Sigmoid colon (tissue), 7 donors: Measurements from ENCODE around the gene SUSD3. TPM values are rescaled to one million over a fixed set of nuclear protein-coding genes. Genes with fewer than 3 reads are reported as not detected.

Experiments
- DNase-seq: peaks from one replicate; pipeline ENCODE4 v3.0.0-alpha.2; 2019
- H3K27ac ChIP-seq, 4 donors: fragments of 200-600 bp; sonication (generic); one replicate each; pipeline ENCODE4 v1.5.1; 2016 to 2019; ENCODE audit warnings: mild to moderate bottlenecking in 1 of 4
- H3K27me3 ChIP-seq, 3 donors: fragments of 200-600 bp; sonication (generic); one replicate each; pipeline ENCODE4 v1.5.1; 2019; ENCODE audit warnings: mild to moderate bottlenecking in 1 of 3
- H3K36me3 ChIP-seq, 4 donors: fragments of 200-600 bp; sonication (generic); one replicate each; pipeline ENCODE4 v1.5.1; 2016 to 2019
- H3K4me1 ChIP-seq, 4 donors: fragments of 200-600 bp; sonication (generic); one replicate each; pipeline ENCODE4 v1.5.1; 2017 to 2019
- H3K4me3 ChIP-seq, 4 donors: fragments of 200-600 bp; sonication (generic); one replicate each; pipeline ENCODE4 v1.5.1; 2017 to 2019; ENCODE audit warnings: mild to moderate bottlenecking in 2 of 4, moderate library complexity in 1 of 4
- H3K9me3 ChIP-seq, 4 donors: fragments of 200-600 bp in 3 of 4; sonication (generic) in 3 of 4; one replicate each; pipeline versions ENCODE4 v1.5.1 to v1.6.1; 2013 to 2019
- EP300 ChIP-seq, 4 donors: sonication (generic); formaldehyde crosslinking; IDR thresholded peaks; one replicate each; pipeline ENCODE4 v1.6.1; 2017; ENCODE audit warnings: antibody characterized with exemption in 4 of 4
- POLR2A ChIP-seq, 2 donors: fragments of 450-650 bp; IDR thresholded peaks; one replicate each; pipeline ENCODE4 v1.6.1; 2016; ENCODE audit warnings: antibody characterized with exemption in 2 of 2, mild to moderate bottlenecking in 2 of 2, moderate library complexity in 2 of 2
- POLR2AphosphoS5 ChIP-seq, 4 donors: sonication (generic); formaldehyde crosslinking; IDR thresholded peaks; one replicate each; pipeline ENCODE4 v1.6.1; 2017; ENCODE audit warnings: antibody characterized with exemption in 4 of 4
- WGBS, 2 donors: extraction: QIAGEN DNeasy Blood & Tissue Kit; methylation state at CpG; one replicate each; pipeline ENCODE4 v1.1.7; 2013; 5-methylcytosine and 5-hydroxymethylcytosine counted together
- intact Hi-C: fragments of 100-400 bp; cut with DNase I; formaldehyde crosslinking; loops from one replicate; pipeline ENCODE4 v1.15.1; 2023
- polyA plus RNA-seq, 3 donors: library from polyadenylated mRNA; stranded (reverse); fragments of 200-250 nt; gene quantifications; one replicate each; pipeline ENCODE4 v1.2.3, GENCODE V29; 2013
- total RNA-seq, 4 donors: library from RNA; depleted of rRNA; stranded (reverse); fragments of >200 nt; gene quantifications; one replicate each; pipeline ENCODE4 v1.1.0, GENCODE V29; 2016
- TF ChIP-seq, protein P1 (sequence below), 4 experiments: fragments of 450-650 bp in 3 of 4; fragments of 200-600 bp in 1 of 4; IDR thresholded peaks; one replicate each; pipeline ENCODE4 v1.5.1; 2016 to 2019; ENCODE audit warnings: antibody characterized with exemption in 4 of 4, mild to moderate bottlenecking in 3 of 4, moderate library complexity in 2 of 4
- donor health status: healthy with polysubstance abuse.
- donor health status: Bipolar disorder and iron deficiency.
- donor health status: healthy.

SUSD3 gene
- total and polyA plus RNA-seq, 7 donors = 0.92 to 15.2 (median 4.7) TPM; not detected in 1

DNA sequence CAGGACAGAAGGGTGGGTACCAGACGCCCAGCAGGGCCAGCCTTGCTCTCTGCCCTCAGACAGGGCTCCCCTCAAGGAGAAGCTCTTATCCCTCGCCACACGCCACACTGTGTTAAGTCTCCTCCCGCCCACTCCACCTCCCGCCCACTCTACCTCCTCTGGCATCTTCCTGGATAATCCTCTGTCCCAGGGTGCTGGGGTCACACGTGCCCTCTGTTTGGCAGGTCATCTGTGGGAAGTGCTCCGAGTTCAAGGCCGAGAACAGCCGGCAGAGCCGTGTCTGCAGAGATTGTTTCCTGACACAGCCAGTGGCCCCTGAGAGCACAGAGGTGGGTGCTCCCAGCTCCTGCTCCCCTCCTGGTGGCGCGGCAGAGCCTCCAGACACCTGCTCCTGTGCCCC is 26.0 kb upstream of the SUSD3 start:
- TF ChIP-seq POLR2AphosphoS5 (IDR thresholded peaks at IDR 0.05) (no peak), EP300 (IDR thresholded peaks at IDR 0.05) (no peak), POLR2A (IDR thresholded peaks at IDR 0.05) (no peak)
- TF ChIP-seq, protein P1, sequence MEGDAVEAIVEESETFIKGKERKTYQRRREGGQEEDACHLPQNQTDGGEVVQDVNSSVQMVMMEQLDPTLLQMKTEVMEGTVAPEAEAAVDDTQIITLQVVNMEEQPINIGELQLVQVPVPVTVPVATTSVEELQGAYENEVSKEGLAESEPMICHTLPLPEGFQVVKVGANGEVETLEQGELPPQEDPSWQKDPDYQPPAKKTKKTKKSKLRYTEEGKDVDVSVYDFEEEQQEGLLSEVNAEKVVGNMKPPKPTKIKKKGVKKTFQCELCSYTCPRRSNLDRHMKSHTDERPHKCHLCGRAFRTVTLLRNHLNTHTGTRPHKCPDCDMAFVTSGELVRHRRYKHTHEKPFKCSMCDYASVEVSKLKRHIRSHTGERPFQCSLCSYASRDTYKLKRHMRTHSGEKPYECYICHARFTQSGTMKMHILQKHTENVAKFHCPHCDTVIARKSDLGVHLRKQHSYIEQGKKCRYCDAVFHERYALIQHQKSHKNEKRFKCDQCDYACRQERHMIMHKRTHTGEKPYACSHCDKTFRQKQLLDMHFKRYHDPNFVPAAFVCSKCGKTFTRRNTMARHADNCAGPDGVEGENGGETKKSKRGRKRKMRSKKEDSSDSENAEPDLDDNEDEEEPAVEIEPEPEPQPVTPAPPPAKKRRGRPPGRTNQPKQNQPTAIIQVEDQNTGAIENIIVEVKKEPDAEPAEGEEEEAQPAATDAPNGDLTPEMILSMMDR (IDR thresholded peaks at IDR 0.05) = no peak
- 78 to 86% methylated on average over 12 of the region's 12 CpGs for WGBS, 2 donors
- H3K27me3 ChIP-seq = no peaks in the 10 kb centered on the region
- DNase-seq = no peak
- intact Hi-C loops = no loop called here
- no peaks in the 10 kb centered on the region for H3K4me1 ChIP-seq
- H3K9me3 ChIP-seq = no peaks in the 10 kb centered on the region
- H3K4me3 ChIP-seq = no peak overlapping the region
- H3K36me3 ChIP-seq = no peaks in the 10 kb centered on the region
- H3K27ac ChIP-seq = no peak overlapping the region

DNA sequence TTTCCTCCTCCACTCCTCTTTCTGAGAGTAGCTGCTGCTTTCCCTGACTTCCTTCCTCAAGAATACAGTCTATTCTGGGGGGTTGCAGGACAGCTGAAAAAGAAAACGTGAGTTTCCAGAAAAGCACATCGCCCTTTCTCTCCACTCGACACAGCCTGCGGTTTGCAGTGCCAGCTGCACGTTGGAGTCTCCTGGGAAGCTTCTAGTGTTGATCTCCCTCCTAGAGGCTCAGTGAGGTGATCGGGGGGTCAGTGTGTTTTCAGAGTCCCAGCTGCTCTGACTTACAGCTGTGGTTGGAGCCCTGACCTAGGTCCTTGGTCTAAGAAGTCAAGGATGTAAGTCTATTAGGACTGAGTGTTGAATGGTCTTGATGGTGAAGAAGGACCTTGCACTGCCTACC is 25.0 kb upstream of the SUSD3 start:
- Histone ChIP-seq H3K27me3 (no peaks in the 10 kb centered on the region), H3K4me3 (no peak overlapping the region), H3K4me1 (no peaks in the 10 kb centered on the region), H3K9me3 (no peaks in the 10 kb centered on the region), H3K27ac (no peak overlapping the region), H3K36me3 (no peaks in the 10 kb centered on the region)
- DNase-seq = no peak
- 57 to 77% methylated on average over 6 of the region's 6 CpGs for WGBS, 2 donors
- intact Hi-C loops = no loop called here
- TF ChIP-seq POLR2AphosphoS5 (IDR thresholded peaks at IDR 0.05) (no peak), EP300 (IDR thresholded peaks at IDR 0.05) (no peak), POLR2A (IDR thresholded peaks at IDR 0.05) (no peak)
- TF ChIP-seq, protein P1 (IDR thresholded peaks at IDR 0.05) = no peak

DNA sequence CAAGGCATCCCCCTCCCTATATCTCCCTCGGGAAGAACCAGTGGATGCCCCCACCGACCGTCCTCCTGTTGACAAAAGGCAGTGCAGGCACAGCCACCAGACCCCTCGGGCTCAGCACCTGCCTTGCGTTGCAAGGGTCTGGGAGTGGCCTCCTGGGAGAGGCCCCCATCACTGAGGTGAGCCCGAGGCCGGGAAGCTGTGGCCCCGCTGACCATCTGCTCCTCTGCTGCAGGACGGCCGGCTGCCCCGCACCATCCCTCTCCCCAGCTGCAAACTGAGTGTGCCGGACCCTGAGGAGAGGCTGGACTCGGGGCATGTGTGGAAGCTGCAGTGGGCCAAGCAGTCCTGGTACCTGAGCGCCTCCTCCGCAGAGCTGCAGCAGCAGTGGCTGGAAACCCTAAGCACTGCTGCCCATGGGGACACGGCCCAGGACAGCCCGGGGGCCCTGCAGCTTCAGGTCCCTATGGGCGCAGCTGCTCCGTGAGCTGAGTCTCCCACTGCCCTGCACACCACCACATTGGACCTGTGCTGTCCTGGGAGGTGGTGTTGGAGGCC is 23.3 kb upstream of the SUSD3 start:
- DNase-seq = no peak
- H3K9me3 ChIP-seq = no peaks in the 10 kb centered on the region
- intact Hi-C loops = no loop called here
- no peak overlapping the region for H3K27ac ChIP-seq
- H3K4me3 ChIP-seq = no peak overlapping the region
- no peaks in the 10 kb centered on the region for H3K36me3 ChIP-seq
- WGBS, 2 donors = 92 to 93% methylated on average over 19 of the region's 19 CpGs
- TF ChIP-seq, protein P1 (IDR thresholded peaks at IDR 0.05) = no peak
- TF ChIP-seq POLR2A (IDR thresholded peaks at IDR 0.05) (no peak), POLR2AphosphoS5 (IDR thresholded peaks at IDR 0.05) (no peak), EP300 (IDR thresholded peaks at IDR 0.05) (no peak)
- H3K27me3 ChIP-seq = no peaks in the 10 kb centered on the region
- H3K4me1 ChIP-seq = no peaks in the 10 kb centered on the region

DNA sequence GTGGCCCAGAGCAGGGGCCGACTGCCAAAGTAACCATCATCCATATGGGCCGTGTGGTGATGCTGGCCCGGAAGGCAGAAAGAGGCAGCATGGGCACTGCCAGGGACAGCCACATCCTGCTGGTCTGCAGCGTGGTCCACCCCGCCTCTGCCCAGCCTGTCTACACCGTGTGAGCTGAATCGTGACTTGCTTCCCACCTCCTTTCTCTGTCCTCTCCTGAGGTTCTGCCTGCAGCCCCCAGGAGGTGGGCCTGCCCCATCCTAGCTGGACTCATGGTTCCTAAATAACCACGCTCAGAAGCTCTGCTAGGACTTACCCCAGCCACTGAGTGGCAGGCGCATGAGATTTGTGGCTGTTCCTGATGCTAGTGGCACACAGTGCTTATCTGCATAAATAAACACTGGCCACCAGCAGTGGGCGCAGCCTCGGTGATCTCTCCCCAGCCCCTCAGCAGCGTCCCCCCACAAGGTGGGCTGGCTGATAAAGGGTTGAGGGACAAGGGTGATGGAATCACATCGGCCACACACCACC is 22.6 kb upstream of the SUSD3 start:
- no peak for DNase-seq
- Histone ChIP-seq H3K36me3 (no peaks in the 10 kb centered on the region), H3K27ac (no peak overlapping the region), H3K4me3 (no peak overlapping the region), H3K4me1 (no peaks in the 10 kb centered on the region), H3K27me3 (no peaks in the 10 kb centered on the region), H3K9me3 (no peaks in the 10 kb centered on the region)
- 77 to 86% methylated on average over 13 of the region's 13 CpGs for WGBS, 2 donors
- no peak for TF ChIP-seq POLR2A (IDR thresholded peaks at IDR 0.05)
- TF ChIP-seq, protein P1 (IDR thresholded peaks at IDR 0.05) = no peak
- TF ChIP-seq POLR2AphosphoS5 (IDR thresholded peaks at IDR 0.05) = no peak
- TF ChIP-seq EP300 (IDR thresholded peaks at IDR 0.05) = no peak
- intact Hi-C loops = no loop called here
